Measurements from ENCODE around the gene SUSD6.

Gene SUSD6

GRCh38 chr14:69651664-69652063 is 40.3 kb downstream of the SUSD6 start:
- no peak for TF ChIP-seq CTCF (conservative IDR thresholded peaks at IDR 0.05)
- peak overlapping the region; percentile 83 for H3K27ac ChIP-seq

GRCh38 chr14:69652942-69653684 is 41.7 kb downstream of the SUSD6 start:
- no peak for TF ChIP-seq CTCF (conservative IDR thresholded peaks at IDR 0.05)
- H3K27ac ChIP-seq: peak overlapping the region; percentile 65

- H3K27ac ChIP-seq: peak overlapping the region; percentile 65
- no peak for TF ChIP-seq CTCF (conservative IDR thresholded peaks at IDR 0.05)
Measured at GRCh38 chr14:69654116-69654515, 42.7 kb downstream of the SUSD6 start.

- H3K27ac ChIP-seq: peak overlapping the region; percentile 57
- no peak for TF ChIP-seq CTCF (conservative IDR thresholded peaks at IDR 0.05)
Measured at GRCh38 chr14:69657950-69658355, 46.6 kb downstream of the SUSD6 start.

- no peak for TF ChIP-seq CTCF (conservative IDR thresholded peaks at IDR 0.05)
- peak overlapping the region; percentile 57 for H3K27ac ChIP-seq
Measured at GRCh38 chr14:69658664-69659261, 47.4 kb downstream of the SUSD6 start.

GRCh38 chr14:69660344-69661193 is 49.2 kb downstream of the SUSD6 start:
- peak overlapping the region; percentile 70 for H3K27ac ChIP-seq
- no peak for TF ChIP-seq CTCF (conservative IDR thresholded peaks at IDR 0.05)

GRCh38 chr14:69661194-69661537 is 49.8 kb downstream of the SUSD6 start:
- TF ChIP-seq CTCF (conservative IDR thresholded peaks at IDR 0.05): no peak
- peak overlapping the region; percentile 70 for H3K27ac ChIP-seq

Data from VCaP (cell line).